HTERT RPE-1 (cell line): Measurements from ENCODE around the gene DDIT4L.
"Not testable (repeated sequence)": the region's sequence is repeated elsewhere in the genome, so short reads cannot be mapped to it uniquely, and the experiment has no call there.

Experiments
- in situ Hi-C: fragments of 300-500 bp; cut with MboI; formaldehyde crosslinking; loops from 4 replicates; pipeline ENCODE4 v1.14.3; 2020; ENCODE audit warnings: low sequenced_read_pairs

DDIT4L gene

GRCh38 chr4:100166297-100167039, 23.8 kb downstream of the DDIT4L start:
- in situ Hi-C loops = no loop called here

- in situ Hi-C loops = no loop called here
These were observed 24.5 kb downstream of the DDIT4L start for GRCh38 chr4:100165809-100166208.

GRCh38 chr4:100164808-100165760, 25.2 kb downstream of the DDIT4L start:
- in situ Hi-C loops = no loop called here

- in situ Hi-C loops = no loop called here
These were observed 28.1 kb downstream of the DDIT4L start for GRCh38 chr4:100162027-100162685.

- in situ Hi-C loops = no loop called here
These were observed 41.1 kb downstream of the DDIT4L start for GRCh38 chr4:100149190-100149589.

GRCh38 chr4:100147684-100148083, 42.6 kb downstream of the DDIT4L start:
- in situ Hi-C loops = no loop called here

GRCh38 chr4:100147198-100147597, 43.1 kb downstream of the DDIT4L start:
- in situ Hi-C loops = no loop called here

GRCh38 chr4:100146756-100147155, 43.5 kb downstream of the DDIT4L start:
- in situ Hi-C loops = no loop called here

- in situ Hi-C loops = not testable (repeated sequence)
These were observed 52.9 kb downstream of the DDIT4L start for GRCh38 chr4:100137320-100137719.
